WTC11 (cell line): Measurements from ENCODE around the gene KNL1. TPM values are rescaled to one million over a fixed set of nuclear protein-coding genes. Genes with fewer than 3 reads are reported as not detected.

Experiments
- ATAC-seq: fragments of 200-7000 bp; cut with Tn5 transposase; 2 replicates; pipeline ENCODE4 v1.10.0; 2021; ENCODE audit warnings: mild to moderate bottlenecking, moderate library complexity
- CTCF ChIA-PET: fragments of 300-600 bp; sonication (Branson Sonifier 250); formaldehyde crosslinking; loops from one replicate; lab custom pipeline; 2021; ENCODE audit warnings: antibody characterized with exemption; lab: Charles Lee
- POLR2A ChIA-PET: fragments of 350-600 bp; sonication (Branson Sonifier 250); formaldehyde crosslinking; loops from one replicate; lab custom pipeline; 2021; ENCODE audit warnings: antibody characterized with exemption; lab: Charles Lee
- DNase-seq: peaks from one replicate; pipeline ENCODE4 v3.0.0; 2021; ENCODE audit warnings: low spot score
- H3K27ac Mint-ChIP-seq: 2 replicates; pipeline ENCODE4 v1.8.0; 2021; ENCODE audit warnings: mixed read lengths
- H3K27me3 Mint-ChIP-seq: 2 replicates; pipeline ENCODE4 v1.8.0; 2021; ENCODE audit warnings: low read depth, mild to moderate bottlenecking, moderate library complexity, mixed read lengths
- H3K36me3 Mint-ChIP-seq: 2 replicates; pipeline ENCODE4 v1.8.0; 2021; ENCODE audit warnings: mixed read lengths
- H3K4me1 Mint-ChIP-seq: 2 replicates; pipeline ENCODE4 v1.8.0; 2022; ENCODE audit warnings: mixed read lengths
- H3K4me3 Mint-ChIP-seq: 2 replicates; pipeline ENCODE4 v1.8.0; 2021; ENCODE audit warnings: mild to moderate bottlenecking, moderate library complexity, mixed read lengths
- H3K9me3 Mint-ChIP-seq: 2 replicates; pipeline ENCODE4 v1.8.0; 2021; ENCODE audit warnings: mixed read lengths
- ATF1 ChIP-seq: sonication (generic); formaldehyde crosslinking; IDR thresholded peaks from 2 replicates; pipeline ENCODE4 v1.8.1; 2023; ENCODE audit warnings: mild to moderate bottlenecking, moderate library complexity, missing genetic modification reagents
- ATF2 ChIP-seq: sonication (generic); formaldehyde crosslinking; IDR thresholded peaks from 2 replicates; pipeline ENCODE4 v1.8.1; 2022; ENCODE audit warnings: low read depth, missing genetic modification reagents, borderline replicate concordance
- E2F1 ChIP-seq: sonication (generic); formaldehyde crosslinking; IDR thresholded peaks from 2 replicates; pipeline ENCODE4 v1.8.0; 2022; ENCODE audit warnings: mild to moderate bottlenecking, missing genetic modification reagents
- ELF4 ChIP-seq: sonication (generic); formaldehyde crosslinking; IDR thresholded peaks from 2 replicates; pipeline ENCODE4 v1.8.1; 2022; ENCODE audit warnings: low read depth, mild to moderate bottlenecking, moderate library complexity, missing genetic modification reagents
- FOXK1 ChIP-seq: sonication (generic); formaldehyde crosslinking; IDR thresholded peaks from 2 replicates; pipeline ENCODE4 v1.8.0; 2022; ENCODE audit warnings: mild to moderate bottlenecking, moderate library complexity, missing genetic modification reagents
- HMGXB4 ChIP-seq: sonication (generic); formaldehyde crosslinking; IDR thresholded peaks from 2 replicates; pipeline ENCODE4 v1.8.1; 2023; ENCODE audit warnings: mild to moderate bottlenecking, moderate library complexity, missing genetic modification reagents
- JUN ChIP-seq: sonication (generic); formaldehyde crosslinking; IDR thresholded peaks from 2 replicates; pipeline ENCODE4 v1.8.0; 2023; ENCODE audit warnings: mild to moderate bottlenecking, missing genetic modification reagents
- KAT7 ChIP-seq: sonication (generic); formaldehyde crosslinking; IDR thresholded peaks from 2 replicates; pipeline ENCODE4 v1.8.1; 2023; ENCODE audit warnings: missing genetic modification reagents, mild to moderate bottlenecking, borderline replicate concordance
- PREB ChIP-seq: sonication (generic); formaldehyde crosslinking; IDR thresholded peaks from 2 replicates; pipeline ENCODE4 v1.8.1; 2022; ENCODE audit warnings: mild to moderate bottlenecking, missing genetic modification reagents, moderate library complexity, borderline replicate concordance
- RORB ChIP-seq: fragments of 250-450 bp; sonication (Bioruptor Pico); IDR thresholded peaks from 2 replicates; pipeline ENCODE4 v1.9.0; 2021; ENCODE audit warnings: mild to moderate bottlenecking
- STAT6 ChIP-seq: sonication (generic); formaldehyde crosslinking; conservative IDR thresholded peaks from 2 replicates; pipeline ENCODE4 v1.8.1; 2023; ENCODE audit warnings: mild to moderate bottlenecking, low read depth, missing genetic modification reagents, moderate library complexity
- ZNF232 ChIP-seq: sonication (generic); formaldehyde crosslinking; IDR thresholded peaks from 2 replicates; pipeline ENCODE4 v1.8.0; 2022; ENCODE audit warnings: mild to moderate bottlenecking, missing genetic modification reagents
- ZNF396 ChIP-seq: fragments of 250-450 bp; sonication (Bioruptor Pico); IDR thresholded peaks from 2 replicates; pipeline ENCODE4 v1.8.0; 2021; ENCODE audit warnings: mild to moderate bottlenecking, moderate library complexity, borderline replicate concordance
- ZNF423 ChIP-seq: fragments of 250-450 bp; sonication (Bioruptor Pico); IDR thresholded peaks from 2 replicates; pipeline ENCODE4 v2.1.2; 2022; ENCODE audit warnings: mild to moderate bottlenecking, moderate library complexity
- total RNA-seq: library from RNA; stranded (reverse); gene quantifications from 3 replicates; pipeline ENCODE4 v1.2.3, GENCODE V29; 2021
- TF ChIP-seq, protein P1 (sequence below): sonication (generic); formaldehyde crosslinking; IDR thresholded peaks from 2 replicates; pipeline ENCODE4 v1.8.1; 2023; ENCODE audit warnings: mild to moderate bottlenecking, missing genetic modification reagents, moderate library complexity
- TF ChIP-seq, protein P2 (sequence below): sonication (generic); formaldehyde crosslinking; IDR thresholded peaks from 2 replicates; pipeline ENCODE4 v1.8.1; 2023; ENCODE audit warnings: mild to moderate bottlenecking, missing genetic modification reagents, borderline replicate concordance
- TF ChIP-seq, protein P3 (sequence below): sonication (generic); formaldehyde crosslinking; IDR thresholded peaks from 2 replicates; pipeline ENCODE4 v1.8.0; 2023; ENCODE audit warnings: mild to moderate bottlenecking, missing genetic modification reagents

The KNL1 gene
- total RNA-seq, 1 experiment from 2014 or later = 24.0 TPM

GRCh38 chr15:40688932-40689799 lies 95.1 kb downstream of the KNL1 start:
- ATAC-seq (peak; percentile 69), DNase-seq (no peak)
- no peak overlapping the region for H3K4me3 Mint-ChIP-seq
- H3K27ac Mint-ChIP-seq = peak overlapping the region; percentile 48
- ChIA-PET CTCF (interaction anchor here (0.6 kb wide), 1 partner anchor 57 kb away, joined by 4 read pairs; no protein-coding TSS in a partner anchor), POLR2A (no interaction called here)
- H3K36me3 Mint-ChIP-seq = peaks cover 44% of the 10 kb centered on the region
- H3K9me3 Mint-ChIP-seq = peaks cover 38% of the 10 kb centered on the region
- H3K27me3 Mint-ChIP-seq = no peaks in the 10 kb centered on the region; the same call in 1 of the 2 replicates
- peaks cover 16% of the 10 kb centered on the region for H3K4me1 Mint-ChIP-seq
- no peak for TF ChIP-seq ATF2 (CRISPR knock-in tag)
- TF ChIP-seq, protein P1, sequence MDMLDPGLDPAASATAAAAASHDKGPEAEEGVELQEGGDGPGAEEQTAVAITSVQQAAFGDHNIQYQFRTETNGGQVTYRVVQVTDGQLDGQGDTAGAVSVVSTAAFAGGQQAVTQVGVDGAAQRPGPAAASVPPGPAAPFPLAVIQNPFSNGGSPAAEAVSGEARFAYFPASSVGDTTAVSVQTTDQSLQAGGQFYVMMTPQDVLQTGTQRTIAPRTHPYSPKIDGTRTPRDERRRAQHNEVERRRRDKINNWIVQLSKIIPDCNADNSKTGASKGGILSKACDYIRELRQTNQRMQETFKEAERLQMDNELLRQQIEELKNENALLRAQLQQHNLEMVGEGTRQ = no peak
- TF ChIP-seq RORB (CRISPR knock-in tag) = no peak
- no peak for TF ChIP-seq ATF1
- no peak for TF ChIP-seq ZNF232
- TF ChIP-seq ZNF423 = no peak
- no peak for TF ChIP-seq KAT7 (CRISPR knock-in tag)
- TF ChIP-seq ELF4 = no peak
- no peak for TF ChIP-seq E2F1
- TF ChIP-seq, protein P2, sequence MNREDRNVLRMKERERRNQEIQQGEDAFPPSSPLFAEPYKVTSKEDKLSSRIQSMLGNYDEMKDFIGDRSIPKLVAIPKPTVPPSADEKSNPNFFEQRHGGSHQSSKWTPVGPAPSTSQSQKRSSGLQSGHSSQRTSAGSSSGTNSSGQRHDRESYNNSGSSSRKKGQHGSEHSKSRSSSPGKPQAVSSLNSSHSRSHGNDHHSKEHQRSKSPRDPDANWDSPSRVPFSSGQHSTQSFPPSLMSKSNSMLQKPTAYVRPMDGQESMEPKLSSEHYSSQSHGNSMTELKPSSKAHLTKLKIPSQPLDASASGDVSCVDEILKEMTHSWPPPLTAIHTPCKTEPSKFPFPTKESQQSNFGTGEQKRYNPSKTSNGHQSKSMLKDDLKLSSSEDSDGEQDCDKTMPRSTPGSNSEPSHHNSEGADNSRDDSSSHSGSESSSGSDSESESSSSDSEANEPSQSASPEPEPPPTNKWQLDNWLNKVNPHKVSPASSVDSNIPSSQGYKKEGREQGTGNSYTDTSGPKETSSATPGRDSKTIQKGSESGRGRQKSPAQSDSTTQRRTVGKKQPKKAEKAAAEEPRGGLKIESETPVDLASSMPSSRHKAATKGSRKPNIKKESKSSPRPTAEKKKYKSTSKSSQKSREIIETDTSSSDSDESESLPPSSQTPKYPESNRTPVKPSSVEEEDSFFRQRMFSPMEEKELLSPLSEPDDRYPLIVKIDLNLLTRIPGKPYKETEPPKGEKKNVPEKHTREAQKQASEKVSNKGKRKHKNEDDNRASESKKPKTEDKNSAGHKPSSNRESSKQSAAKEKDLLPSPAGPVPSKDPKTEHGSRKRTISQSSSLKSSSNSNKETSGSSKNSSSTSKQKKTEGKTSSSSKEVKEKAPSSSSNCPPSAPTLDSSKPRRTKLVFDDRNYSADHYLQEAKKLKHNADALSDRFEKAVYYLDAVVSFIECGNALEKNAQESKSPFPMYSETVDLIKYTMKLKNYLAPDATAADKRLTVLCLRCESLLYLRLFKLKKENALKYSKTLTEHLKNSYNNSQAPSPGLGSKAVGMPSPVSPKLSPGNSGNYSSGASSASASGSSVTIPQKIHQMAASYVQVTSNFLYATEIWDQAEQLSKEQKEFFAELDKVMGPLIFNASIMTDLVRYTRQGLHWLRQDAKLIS (CRISPR knock-in tag) = no peak
- no peak for TF ChIP-seq FOXK1 (CRISPR knock-in tag)
- no peak for TF ChIP-seq ZNF396 (CRISPR knock-in tag)
- TF ChIP-seq HMGXB4 (CRISPR knock-in tag) = no peak
- TF ChIP-seq PREB (CRISPR knock-in tag) = no peak
- no peak for TF ChIP-seq STAT6
- TF ChIP-seq, protein P3, sequence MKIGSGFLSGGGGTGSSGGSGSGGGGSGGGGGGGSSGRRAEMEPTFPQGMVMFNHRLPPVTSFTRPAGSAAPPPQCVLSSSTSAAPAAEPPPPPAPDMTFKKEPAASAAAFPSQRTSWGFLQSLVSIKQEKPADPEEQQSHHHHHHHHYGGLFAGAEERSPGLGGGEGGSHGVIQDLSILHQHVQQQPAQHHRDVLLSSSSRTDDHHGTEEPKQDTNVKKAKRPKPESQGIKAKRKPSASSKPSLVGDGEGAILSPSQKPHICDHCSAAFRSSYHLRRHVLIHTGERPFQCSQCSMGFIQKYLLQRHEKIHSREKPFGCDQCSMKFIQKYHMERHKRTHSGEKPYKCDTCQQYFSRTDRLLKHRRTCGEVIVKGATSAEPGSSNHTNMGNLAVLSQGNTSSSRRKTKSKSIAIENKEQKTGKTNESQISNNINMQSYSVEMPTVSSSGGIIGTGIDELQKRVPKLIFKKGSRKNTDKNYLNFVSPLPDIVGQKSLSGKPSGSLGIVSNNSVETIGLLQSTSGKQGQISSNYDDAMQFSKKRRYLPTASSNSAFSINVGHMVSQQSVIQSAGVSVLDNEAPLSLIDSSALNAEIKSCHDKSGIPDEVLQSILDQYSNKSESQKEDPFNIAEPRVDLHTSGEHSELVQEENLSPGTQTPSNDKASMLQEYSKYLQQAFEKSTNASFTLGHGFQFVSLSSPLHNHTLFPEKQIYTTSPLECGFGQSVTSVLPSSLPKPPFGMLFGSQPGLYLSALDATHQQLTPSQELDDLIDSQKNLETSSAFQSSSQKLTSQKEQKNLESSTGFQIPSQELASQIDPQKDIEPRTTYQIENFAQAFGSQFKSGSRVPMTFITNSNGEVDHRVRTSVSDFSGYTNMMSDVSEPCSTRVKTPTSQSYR (CRISPR knock-in tag) = no peak
- no peak for TF ChIP-seq JUN (CRISPR knock-in tag)
